HG03103 (cell line): ENCODE data around the gene PAX9.

ENCODE experiments used
- ATAC-seq: cut with Tn5 transposase; IDR thresholded peaks from one replicate; pipeline ENCODE4 v1.9.1; 2021; ENCODE audit warnings: low read depth; ENCODE audit not compliant: unreplicated experiment

The PAX9 gene

GRCh38 chr14:36661506-36662257, at the start of gene PAX9:
TSS of gene PAX9 (plus strand) at chr14:36661860. CDS start at chr14:36662090, 230 bp downstream.
- ATAC-seq, result peak; percentile 84

- ATAC-seq, result no peak
Observed at GRCh38 chr14:36617824-36618223, 43.8 kb upstream of the PAX9 start.

- no peak for ATAC-seq
Observed at GRCh38 chr14:36618641-36619040, 43.0 kb upstream of the PAX9 start.

- no peak for ATAC-seq
Observed at GRCh38 chr14:36619131-36619530, 42.5 kb upstream of the PAX9 start.

GRCh38 chr14:36619853-36620252, 41.8 kb upstream of the PAX9 start:
- ATAC-seq, result no peak

GRCh38 chr14:36625014-36625413, 36.6 kb upstream of the PAX9 start:
- no peak for ATAC-seq

GRCh38 chr14:36625436-36625835, 36.2 kb upstream of the PAX9 start:
- ATAC-seq, result no peak

- ATAC-seq, result no peak
Observed at GRCh38 chr14:36626151-36626550, 35.5 kb upstream of the PAX9 start.

- ATAC-seq, result no peak
Observed at GRCh38 chr14:36627981-36628380, 33.7 kb upstream of the PAX9 start.

GRCh38 chr14:36633580-36633979, 28.1 kb upstream of the PAX9 start:
- no peak for ATAC-seq

GRCh38 chr14:36646664-36647416, 14.8 kb upstream of the PAX9 start:
- ATAC-seq, result no peak

- ATAC-seq, result no peak
Observed at GRCh38 chr14:36647417-36647823, 14.2 kb upstream of the PAX9 start.

GRCh38 chr14:36647824-36648753, 13.6 kb upstream of the PAX9 start:
- no peak for ATAC-seq

GRCh38 chr14:36649872-36650650, 11.6 kb upstream of the PAX9 start:
- no peak for ATAC-seq

- ATAC-seq, result no peak
Observed at GRCh38 chr14:36652542-36653201, 9.0 kb upstream of the PAX9 start.

- ATAC-seq, result no peak
Observed at GRCh38 chr14:36653413-36653812, 8.2 kb upstream of the PAX9 start.

- no peak for ATAC-seq
Observed at GRCh38 chr14:36653962-36654793, 7.5 kb upstream of the PAX9 start.

GRCh38 chr14:36654794-36655381, 6.8 kb upstream of the PAX9 start:
- no peak for ATAC-seq
